Esophagus squamous epithelium (tissue), 5 donors: ENCODE measurements around the gene DNAJB8. TPM values are rescaled to one million over a fixed set of nuclear protein-coding genes. Genes with fewer than 3 reads are reported as not detected.

Experiments
- DNase-seq: peaks from one replicate; lab custom pipeline; 2025; lab: John Stamatoyannopoulos, UW
- H3K27ac ChIP-seq, 4 donors: fragments of 200-600 bp; sonication (generic); one replicate each; pipeline ENCODE4 v1.5.1; 2016 to 2019; ENCODE audit warnings: mild to moderate bottlenecking in 1 of 4
- H3K27me3 ChIP-seq, 4 donors: fragments of 200-600 bp; sonication (generic); 1 replicate in 3 of 4; 2 replicates in 1 of 4; pipeline versions ENCODE4 v1.5.1 to v1.6.0; 2017 to 2021; ENCODE audit warnings: antibody characterized with exemption in 1 of 4
- H3K36me3 ChIP-seq, 3 donors: fragments of 200-600 bp; sonication (generic); one replicate each; pipeline ENCODE4 v1.5.1; 2016 to 2019
- H3K4me1 ChIP-seq, 3 donors: fragments of 200-600 bp; sonication (generic); one replicate each; pipeline ENCODE4 v1.5.1; 2017 to 2019
- H3K4me3 ChIP-seq, 4 donors: fragments of 200-600 bp; sonication (generic); 1 replicate in 3 of 4; 2 replicates in 1 of 4; pipeline ENCODE4 v1.5.1; 2016 to 2019; ENCODE audit warnings: mild to moderate bottlenecking in 2 of 4, moderate library complexity in 1 of 4
- H3K9me3 ChIP-seq, 3 donors: fragments of 200-600 bp; sonication (generic); one replicate each; pipeline ENCODE4 v1.5.1; 2016 to 2019
- POLR2A ChIP-seq, 4 donors: fragments of 450-650 bp; IDR thresholded peaks; one replicate each; pipeline ENCODE4 v1.6.1; 2017; ENCODE audit warnings: antibody characterized with exemption in 4 of 4, mild to moderate bottlenecking in 4 of 4, moderate library complexity in 3 of 4
- WGBS, 2 donors: methylation state at CpG; one replicate each; pipeline ENCODE4 v1.1.5; 2018; 5-methylcytosine and 5-hydroxymethylcytosine counted together
- intact Hi-C: fragments of 100-400 bp; cut with DNase I; formaldehyde crosslinking; loops from one replicate; pipeline ENCODE4 v1.15.0; 2022
- total RNA-seq, 4 donors: library from RNA; depleted of rRNA; stranded (reverse); fragments of >200 nt; gene quantifications; one replicate each; pipeline ENCODE4 v1.1.0, GENCODE V29; 2016
- TF ChIP-seq, protein P1 (sequence below), 6 experiments: fragments of 450-650 bp in 4 of 6; fragments of 200-600 bp in 2 of 6; sonication (generic) in 2 of 6; IDR thresholded peaks; one replicate each; pipeline ENCODE4 v1.5.1; 2016 to 2019; ENCODE audit warnings: antibody characterized with exemption in 6 of 6, mild to moderate bottlenecking in 4 of 6, moderate library complexity in 4 of 6
- donor health status: DM: yes; HTN: yes; CAD: no.

The DNAJB8 gene
- total RNA-seq, 4 donors from 2014 or later: not detected

GRCh38 chr3:128476659-128477058, 10.0 kb upstream of the DNAJB8 start:
- Histone ChIP-seq H3K27ac (no peak overlapping the region), H3K4me3 (no peak overlapping the region), H3K4me1 (peaks cover 0 to 22% (median 5%) of the 10 kb centered on the region in 3 donors), H3K9me3 (no peaks in the 10 kb centered on the region), H3K27me3 (peaks cover 0 to 96% (median 5%) of the 10 kb centered on the region in 4 donors), H3K36me3 (no peaks in the 10 kb centered on the region)
- WGBS, 2 donors: 51 to 61% methylated on average over 2 to 3 of the region's 5 CpGs
- intact Hi-C loops: no loop called here
- DNase-seq: no peak
- no peak for TF ChIP-seq POLR2A (IDR thresholded peaks at IDR 0.05)
- TF ChIP-seq, protein P1, sequence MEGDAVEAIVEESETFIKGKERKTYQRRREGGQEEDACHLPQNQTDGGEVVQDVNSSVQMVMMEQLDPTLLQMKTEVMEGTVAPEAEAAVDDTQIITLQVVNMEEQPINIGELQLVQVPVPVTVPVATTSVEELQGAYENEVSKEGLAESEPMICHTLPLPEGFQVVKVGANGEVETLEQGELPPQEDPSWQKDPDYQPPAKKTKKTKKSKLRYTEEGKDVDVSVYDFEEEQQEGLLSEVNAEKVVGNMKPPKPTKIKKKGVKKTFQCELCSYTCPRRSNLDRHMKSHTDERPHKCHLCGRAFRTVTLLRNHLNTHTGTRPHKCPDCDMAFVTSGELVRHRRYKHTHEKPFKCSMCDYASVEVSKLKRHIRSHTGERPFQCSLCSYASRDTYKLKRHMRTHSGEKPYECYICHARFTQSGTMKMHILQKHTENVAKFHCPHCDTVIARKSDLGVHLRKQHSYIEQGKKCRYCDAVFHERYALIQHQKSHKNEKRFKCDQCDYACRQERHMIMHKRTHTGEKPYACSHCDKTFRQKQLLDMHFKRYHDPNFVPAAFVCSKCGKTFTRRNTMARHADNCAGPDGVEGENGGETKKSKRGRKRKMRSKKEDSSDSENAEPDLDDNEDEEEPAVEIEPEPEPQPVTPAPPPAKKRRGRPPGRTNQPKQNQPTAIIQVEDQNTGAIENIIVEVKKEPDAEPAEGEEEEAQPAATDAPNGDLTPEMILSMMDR (IDR thresholded peaks at IDR 0.05): no peak

DNA sequence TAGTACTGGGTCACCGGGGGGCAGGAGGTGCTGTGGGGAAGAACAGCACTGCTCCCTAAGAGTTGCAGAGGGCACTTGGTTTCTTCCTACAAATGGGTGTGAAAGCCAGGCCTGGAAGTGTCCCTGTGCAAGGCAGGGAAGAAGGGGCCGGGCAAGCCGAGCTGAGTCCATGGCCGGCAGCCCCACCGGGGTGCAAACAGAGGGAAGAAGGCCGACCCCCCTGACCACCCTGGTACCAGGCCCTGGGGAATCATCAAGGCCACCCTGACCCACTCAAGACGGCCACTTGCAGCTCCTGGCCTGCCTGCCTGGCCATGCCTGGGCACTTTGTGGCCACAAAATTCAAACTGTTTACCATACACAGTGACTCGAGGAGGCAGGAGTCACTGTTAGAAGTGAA, 8.7 kb upstream of the DNAJB8 start:
- H3K27me3 ChIP-seq: peaks cover 0 to 94% (median 0%) of the 10 kb centered on the region in 4 donors
- TF ChIP-seq, protein P1 (IDR thresholded peaks at IDR 0.05): no peak
- no peak for TF ChIP-seq POLR2A (IDR thresholded peaks at IDR 0.05)
- intact Hi-C loops: no loop called here
- no peaks in the 10 kb centered on the region for H3K36me3 ChIP-seq
- WGBS, 2 donors: 67 to 84% methylated on average over 3 to 6 of the region's 8 CpGs
- DNase-seq: no peak
- H3K4me3 ChIP-seq: no peak overlapping the region
- no peaks in the 10 kb centered on the region for H3K9me3 ChIP-seq
- no peak overlapping the region for H3K27ac ChIP-seq
- peaks cover 0 to 9% (median 0%) of the 10 kb centered on the region in 3 donors for H3K4me1 ChIP-seq

GRCh38 chr3:128473737-128474136, 7.0 kb upstream of the DNAJB8 start:
- no peak for DNase-seq
- Histone ChIP-seq H3K4me3 (no peak overlapping the region), H3K36me3 (no peaks in the 10 kb centered on the region), H3K4me1 (no peaks in the 10 kb centered on the region), H3K27me3 (peaks cover 0 to 91% (median 0%) of the 10 kb centered on the region in 4 donors), H3K9me3 (no peaks in the 10 kb centered on the region), H3K27ac (no peak overlapping the region)
- TF ChIP-seq, protein P1 (IDR thresholded peaks at IDR 0.05): no peak
- no peak for TF ChIP-seq POLR2A (IDR thresholded peaks at IDR 0.05)
- WGBS, 2 donors: 35 to 52% methylated on average over 4 of the region's 4 CpGs
- intact Hi-C loops: no loop called here

GRCh38 chr3:128473180-128473519, 6.5 kb upstream of the DNAJB8 start:
- Histone ChIP-seq H3K27me3 (peaks cover 0 to 91% (median 0%) of the 10 kb centered on the region in 4 donors), H3K27ac (no peak overlapping the region), H3K4me3 (no peak overlapping the region), H3K36me3 (no peaks in the 10 kb centered on the region), H3K4me1 (no peaks in the 10 kb centered on the region), H3K9me3 (no peaks in the 10 kb centered on the region)
- 25 to 29% methylated on average over 1 to 5 of the region's 6 CpGs for WGBS, 2 donors
- intact Hi-C loops: no loop called here
- DNase-seq: no peak
- TF ChIP-seq POLR2A (IDR thresholded peaks at IDR 0.05): no peak
- TF ChIP-seq, protein P1 (IDR thresholded peaks at IDR 0.05): no peak

GRCh38 chr3:128472449-128473179, 5.9 kb upstream of the DNAJB8 start:
- no peak overlapping the region for H3K4me3 ChIP-seq
- H3K4me1 ChIP-seq: no peaks in the 10 kb centered on the region
- no peaks in the 10 kb centered on the region for H3K36me3 ChIP-seq
- WGBS, 2 donors: 55 to 80% methylated on average over 5 to 9 of the region's 13 CpGs
- H3K27me3 ChIP-seq: peaks cover 0 to 91% (median 0%) of the 10 kb centered on the region in 4 donors
- no peak overlapping the region for H3K27ac ChIP-seq
- no peak for DNase-seq
- intact Hi-C loops: no loop called here
- no peak for TF ChIP-seq POLR2A (IDR thresholded peaks at IDR 0.05)
- TF ChIP-seq, protein P1 (IDR thresholded peaks at IDR 0.05): no peak
- no peaks in the 10 kb centered on the region for H3K9me3 ChIP-seq
